Tibial nerve (tissue), 3 donors: ENCODE results near the gene CTNNA1.

Source experiments
- POLR2A ChIP-seq, 2 donors: fragments of 450-650 bp; IDR thresholded peaks; one replicate each; pipeline ENCODE4 v1.6.1; 2017; ENCODE audit warnings: antibody characterized with exemption in 2 of 2, mild to moderate bottlenecking in 2 of 2, moderate library complexity in 2 of 2
- TF ChIP-seq, protein P1 (sequence below), 5 experiments: fragments of 200-600 bp in 3 of 5; fragments of 450-650 bp in 2 of 5; sonication (generic) in 3 of 5; IDR thresholded peaks; one replicate each; pipeline ENCODE4 v1.5.1; 2016 to 2019; ENCODE audit warnings: antibody characterized with exemption in 5 of 5, mild to moderate bottlenecking in 3 of 5, moderate library complexity in 2 of 5

DNA sequence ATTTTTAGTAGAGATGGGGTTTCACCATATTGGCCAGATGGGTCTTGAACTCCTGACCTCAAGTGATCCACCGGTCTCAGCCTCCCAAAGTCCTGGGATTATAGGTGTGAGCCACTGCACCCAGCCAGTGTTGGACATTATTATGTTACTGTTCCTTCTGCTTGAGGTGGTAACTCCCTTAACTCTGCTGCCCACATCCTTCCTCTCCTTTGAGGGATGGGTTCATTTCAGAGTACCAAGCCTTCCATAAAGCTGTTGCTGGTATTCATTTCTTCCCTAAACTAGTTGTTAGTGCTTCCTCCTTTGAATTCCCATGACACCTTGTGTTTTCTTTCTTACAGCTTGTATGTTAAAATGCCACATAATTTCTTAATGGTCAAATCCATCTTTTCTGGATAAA is 54.0 kb downstream of the CTNNA1 start:
- TF ChIP-seq, protein P1, sequence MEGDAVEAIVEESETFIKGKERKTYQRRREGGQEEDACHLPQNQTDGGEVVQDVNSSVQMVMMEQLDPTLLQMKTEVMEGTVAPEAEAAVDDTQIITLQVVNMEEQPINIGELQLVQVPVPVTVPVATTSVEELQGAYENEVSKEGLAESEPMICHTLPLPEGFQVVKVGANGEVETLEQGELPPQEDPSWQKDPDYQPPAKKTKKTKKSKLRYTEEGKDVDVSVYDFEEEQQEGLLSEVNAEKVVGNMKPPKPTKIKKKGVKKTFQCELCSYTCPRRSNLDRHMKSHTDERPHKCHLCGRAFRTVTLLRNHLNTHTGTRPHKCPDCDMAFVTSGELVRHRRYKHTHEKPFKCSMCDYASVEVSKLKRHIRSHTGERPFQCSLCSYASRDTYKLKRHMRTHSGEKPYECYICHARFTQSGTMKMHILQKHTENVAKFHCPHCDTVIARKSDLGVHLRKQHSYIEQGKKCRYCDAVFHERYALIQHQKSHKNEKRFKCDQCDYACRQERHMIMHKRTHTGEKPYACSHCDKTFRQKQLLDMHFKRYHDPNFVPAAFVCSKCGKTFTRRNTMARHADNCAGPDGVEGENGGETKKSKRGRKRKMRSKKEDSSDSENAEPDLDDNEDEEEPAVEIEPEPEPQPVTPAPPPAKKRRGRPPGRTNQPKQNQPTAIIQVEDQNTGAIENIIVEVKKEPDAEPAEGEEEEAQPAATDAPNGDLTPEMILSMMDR (IDR thresholded peaks at IDR 0.05): no peak
- no peak for TF ChIP-seq POLR2A (IDR thresholded peaks at IDR 0.05)
